ENCODE data around the gene PARP15. TPM values are rescaled to one million over a fixed set of nuclear protein-coding genes. Genes with fewer than 3 reads are reported as not detected.

Gene PARP15
- total RNA-seq, 1 donor from 2014 or later = 0.09 TPM

DNA sequence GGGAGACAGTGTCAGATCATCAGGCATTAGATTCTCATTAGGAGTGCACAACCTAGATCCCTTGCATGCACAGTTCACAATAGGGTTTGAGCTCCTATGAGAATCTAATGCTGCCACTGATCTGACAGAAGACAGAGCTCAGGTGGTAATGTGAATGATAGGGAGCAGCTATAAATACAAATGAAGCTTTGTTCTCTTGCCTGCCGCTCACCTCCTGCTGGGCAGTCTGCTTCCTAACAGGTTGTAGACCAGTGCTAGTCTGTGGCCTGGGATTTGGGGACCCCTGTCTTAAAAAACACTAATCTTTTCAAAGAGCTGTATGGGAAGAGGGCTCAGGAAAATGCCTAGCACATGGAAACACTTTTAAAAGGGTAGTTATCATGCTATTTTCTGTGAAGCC lies 52.3 kb downstream of the PARP15 start:
- H3K4me1 ChIP-seq (ENCODE audit: insufficient read depth, low read length) = peaks cover 5% of the 10 kb centered on the region
- no peak for DNase-seq (ENCODE audit: low read depth)
- H3K27ac ChIP-seq (ENCODE audit: low read depth, low read length) = no peak overlapping the region
- no peaks in the 10 kb centered on the region for H3K36me3 ChIP-seq (ENCODE audit: insufficient read depth, low read length)
- no peak overlapping the region for H3K27ac Mint-ChIP-seq (ENCODE audit: unreplicated experiment)
- no peak overlapping the region for H3K4me3 ChIP-seq (ENCODE audit: insufficient read depth, low read depth, low read length)
- H4K20me1 ChIP-seq (ENCODE audit: insufficient read depth, low read length) = no peaks in the 10 kb centered on the region
- no peak overlapping the region for H3K4me2 ChIP-seq (ENCODE audit: low read length)
- no peak for FAIRE-seq
- no peak for TF ChIP-seq EZH2 (IDR thresholded peaks at IDR 0.05; ENCODE audit: insufficient read depth, low read length)
- TF ChIP-seq, protein P1, sequence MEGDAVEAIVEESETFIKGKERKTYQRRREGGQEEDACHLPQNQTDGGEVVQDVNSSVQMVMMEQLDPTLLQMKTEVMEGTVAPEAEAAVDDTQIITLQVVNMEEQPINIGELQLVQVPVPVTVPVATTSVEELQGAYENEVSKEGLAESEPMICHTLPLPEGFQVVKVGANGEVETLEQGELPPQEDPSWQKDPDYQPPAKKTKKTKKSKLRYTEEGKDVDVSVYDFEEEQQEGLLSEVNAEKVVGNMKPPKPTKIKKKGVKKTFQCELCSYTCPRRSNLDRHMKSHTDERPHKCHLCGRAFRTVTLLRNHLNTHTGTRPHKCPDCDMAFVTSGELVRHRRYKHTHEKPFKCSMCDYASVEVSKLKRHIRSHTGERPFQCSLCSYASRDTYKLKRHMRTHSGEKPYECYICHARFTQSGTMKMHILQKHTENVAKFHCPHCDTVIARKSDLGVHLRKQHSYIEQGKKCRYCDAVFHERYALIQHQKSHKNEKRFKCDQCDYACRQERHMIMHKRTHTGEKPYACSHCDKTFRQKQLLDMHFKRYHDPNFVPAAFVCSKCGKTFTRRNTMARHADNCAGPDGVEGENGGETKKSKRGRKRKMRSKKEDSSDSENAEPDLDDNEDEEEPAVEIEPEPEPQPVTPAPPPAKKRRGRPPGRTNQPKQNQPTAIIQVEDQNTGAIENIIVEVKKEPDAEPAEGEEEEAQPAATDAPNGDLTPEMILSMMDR (IDR thresholded peaks at IDR 0.05; ENCODE audit: insufficient read depth, low read depth, low read length) = no peak
- no peaks in the 10 kb centered on the region for H3K9me3 Mint-ChIP-seq (ENCODE audit: unreplicated experiment)
- H3K27me3 Mint-ChIP-seq (ENCODE audit: low read depth, unreplicated experiment) = peaks cover 12% of the 10 kb centered on the region
- H3K9me3 ChIP-seq (ENCODE audit: insufficient read depth, low read depth, low read length) = no peaks in the 10 kb centered on the region
- no peak overlapping the region for H3K4me3 Mint-ChIP-seq (ENCODE audit: unreplicated experiment)
- no peaks in the 10 kb centered on the region for H3K36me3 Mint-ChIP-seq (ENCODE audit: low read depth, unreplicated experiment)
- H3K9ac ChIP-seq (ENCODE audit: low read length) = no peak overlapping the region
- no peak overlapping the region for H2AFZ ChIP-seq (ENCODE audit: low read depth, low read length)
- H3K79me2 ChIP-seq (ENCODE audit: insufficient read depth, low read length) = no peaks in the 10 kb centered on the region
- no peaks in the 10 kb centered on the region for H3K4me1 Mint-ChIP-seq (ENCODE audit: low read depth, unreplicated experiment)
- H3K27me3 ChIP-seq (ENCODE audit: insufficient read depth, low read length) = peaks cover 3% of the 10 kb centered on the region

DNA sequence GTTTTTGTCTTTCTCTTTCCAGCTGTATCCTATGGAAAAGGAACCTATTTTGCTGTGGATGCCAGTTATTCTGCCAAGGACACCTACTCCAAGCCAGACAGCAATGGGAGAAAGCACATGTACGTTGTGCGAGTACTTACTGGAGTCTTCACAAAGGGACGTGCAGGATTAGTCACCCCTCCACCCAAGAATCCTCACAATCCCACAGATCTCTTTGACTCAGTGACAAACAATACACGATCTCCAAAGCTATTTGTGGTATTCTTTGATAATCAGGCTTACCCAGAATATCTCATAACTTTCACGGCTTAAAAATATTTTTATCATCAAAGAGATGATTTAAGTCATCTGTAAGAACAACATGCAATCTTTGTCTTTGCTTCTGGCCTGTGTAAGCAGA lies 58.3 kb downstream of the PARP15 start:
- H4K20me1 ChIP-seq (ENCODE audit: insufficient read depth, low read length) = no peaks in the 10 kb centered on the region
- peaks cover 3% of the 10 kb centered on the region for H3K27me3 Mint-ChIP-seq (ENCODE audit: low read depth, unreplicated experiment)
- H3K36me3 ChIP-seq (ENCODE audit: insufficient read depth, low read length) = no peaks in the 10 kb centered on the region
- no peak overlapping the region for H2AFZ ChIP-seq (ENCODE audit: low read depth, low read length)
- TF ChIP-seq EZH2 (IDR thresholded peaks at IDR 0.05; ENCODE audit: insufficient read depth, low read length) = no peak
- TF ChIP-seq, protein P1 (IDR thresholded peaks at IDR 0.05; ENCODE audit: insufficient read depth, low read depth, low read length) = no peak
- no peaks in the 10 kb centered on the region for H3K9me3 Mint-ChIP-seq (ENCODE audit: unreplicated experiment)
- no peak overlapping the region for H3K27ac ChIP-seq (ENCODE audit: low read depth, low read length)
- peaks cover 3% of the 10 kb centered on the region for H3K27me3 ChIP-seq (ENCODE audit: insufficient read depth, low read length)
- H3K36me3 Mint-ChIP-seq (ENCODE audit: low read depth, unreplicated experiment) = no peaks in the 10 kb centered on the region
- peaks cover 11% of the 10 kb centered on the region for H3K4me1 Mint-ChIP-seq (ENCODE audit: low read depth, unreplicated experiment)
- peak; percentile 67 for FAIRE-seq
- H3K9me3 ChIP-seq (ENCODE audit: insufficient read depth, low read depth, low read length) = no peaks in the 10 kb centered on the region
- no peak overlapping the region for H3K4me3 Mint-ChIP-seq (ENCODE audit: unreplicated experiment)
- no peaks in the 10 kb centered on the region for H3K79me2 ChIP-seq (ENCODE audit: insufficient read depth, low read length)
- peak overlapping the region; percentile 49 for H3K27ac Mint-ChIP-seq (ENCODE audit: unreplicated experiment)
- peaks cover 8% of the 10 kb centered on the region for H3K4me1 ChIP-seq (ENCODE audit: insufficient read depth, low read length)
- H3K9ac ChIP-seq (ENCODE audit: low read length) = no peak overlapping the region
- DNase-seq (ENCODE audit: low read depth) = peak; percentile 80
- no peak overlapping the region for H3K4me3 ChIP-seq (ENCODE audit: insufficient read depth, low read depth, low read length)
- H3K4me2 ChIP-seq (ENCODE audit: low read length) = peak overlapping the region; percentile 54

DNA sequence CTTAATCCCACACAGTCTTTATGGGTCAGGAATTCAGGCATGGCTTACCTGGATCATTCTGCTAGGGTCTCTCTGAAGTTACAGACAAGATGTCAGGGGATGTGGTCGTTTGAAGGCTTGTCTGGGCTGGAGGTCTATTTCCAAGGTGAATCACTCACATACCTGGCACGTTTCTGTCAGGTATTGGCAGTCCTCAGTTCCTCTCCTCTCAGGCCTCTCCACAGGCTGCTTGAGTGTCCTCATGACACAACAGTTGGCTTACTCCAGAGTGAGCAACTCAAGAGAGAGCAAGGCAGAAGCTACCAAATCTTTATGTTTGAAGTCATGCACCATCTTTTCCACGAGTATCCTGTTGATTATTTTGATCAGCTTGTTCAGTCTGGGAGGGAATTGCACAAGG lies 59.2 kb downstream of the PARP15 start:
- Mint-ChIP-seq H3K9me3 (ENCODE audit: unreplicated experiment) (no peaks in the 10 kb centered on the region), H3K27ac (ENCODE audit: unreplicated experiment) (no peak overlapping the region), H3K36me3 (ENCODE audit: low read depth, unreplicated experiment) (no peaks in the 10 kb centered on the region), H3K4me1 (ENCODE audit: low read depth, unreplicated experiment) (peaks cover 11% of the 10 kb centered on the region), H3K27me3 (ENCODE audit: low read depth, unreplicated experiment) (no peaks in the 10 kb centered on the region), H3K4me3 (ENCODE audit: unreplicated experiment) (no peak overlapping the region)
- no peak overlapping the region for H3K4me2 ChIP-seq (ENCODE audit: low read length)
- FAIRE-seq (no peak), DNase-seq (ENCODE audit: low read depth) (no peak)
- no peak overlapping the region for H3K9ac ChIP-seq (ENCODE audit: low read length)
- no peak overlapping the region for H3K4me3 ChIP-seq (ENCODE audit: insufficient read depth, low read depth, low read length)
- TF ChIP-seq, protein P1 (IDR thresholded peaks at IDR 0.05; ENCODE audit: insufficient read depth, low read depth, low read length) = no peak
- no peak for TF ChIP-seq EZH2 (IDR thresholded peaks at IDR 0.05; ENCODE audit: insufficient read depth, low read length)
- H3K79me2 ChIP-seq (ENCODE audit: insufficient read depth, low read length) = no peaks in the 10 kb centered on the region
- no peaks in the 10 kb centered on the region for H3K36me3 ChIP-seq (ENCODE audit: insufficient read depth, low read length)
- no peak overlapping the region for H3K27ac ChIP-seq (ENCODE audit: low read depth, low read length)
- peaks cover 8% of the 10 kb centered on the region for H3K4me1 ChIP-seq (ENCODE audit: insufficient read depth, low read length)
- H3K9me3 ChIP-seq (ENCODE audit: insufficient read depth, low read depth, low read length) = no peaks in the 10 kb centered on the region
- no peaks in the 10 kb centered on the region for H4K20me1 ChIP-seq (ENCODE audit: insufficient read depth, low read length)
- no peaks in the 10 kb centered on the region for H3K27me3 ChIP-seq (ENCODE audit: insufficient read depth, low read length)
- no peak overlapping the region for H2AFZ ChIP-seq (ENCODE audit: low read depth, low read length)

Measured in astrocyte (in vitro differentiated cells and primary cell).